ENCODE measurements around the gene PDC.

PDC gene

DNA sequence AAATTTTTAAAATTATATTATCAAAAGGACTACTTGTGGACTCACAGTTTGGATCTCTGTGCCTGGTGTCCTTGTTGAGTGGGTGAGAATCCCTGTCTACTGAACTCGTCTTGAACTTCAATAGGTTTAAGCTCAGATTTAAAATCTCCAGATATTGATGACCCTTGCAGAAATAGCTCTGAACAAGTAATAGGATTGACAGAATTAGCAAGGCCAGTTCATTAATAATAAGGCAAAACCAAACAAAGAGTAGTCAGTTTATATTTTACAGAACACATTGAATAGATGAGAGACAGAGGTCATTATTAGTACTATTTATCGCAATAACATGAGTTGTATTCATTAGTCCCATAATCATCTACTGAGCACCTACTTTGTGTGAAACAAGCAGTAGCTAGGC lies at the start of gene PDC:
PDC (minus strand) TSS at position 101 of the 400 bp plus-strand sequence. CDS start 11,655 bp downstream, outside the sequence.
- in situ Hi-C loops (cut with MboI; ENCODE audit: low pct_unique_long_range_greater_than_20kb, low sequenced_read_pairs, unreplicated experiment), result no loop called here
- no peak for TF ChIP-seq CTCF (IDR thresholded peaks at IDR 0.05; ENCODE audit: extremely low read depth, insufficient read depth, missing control alignments)
- DNase-seq (ENCODE audit: low spot score), result no peak

GRCh38 chr1:186503190-186503589 lies 42.3 kb upstream of the PDC start:
- in situ Hi-C loops (cut with MboI; ENCODE audit: low pct_unique_long_range_greater_than_20kb, low sequenced_read_pairs, unreplicated experiment), result no loop called here
- no peak for DNase-seq (ENCODE audit: low spot score)

DNA sequence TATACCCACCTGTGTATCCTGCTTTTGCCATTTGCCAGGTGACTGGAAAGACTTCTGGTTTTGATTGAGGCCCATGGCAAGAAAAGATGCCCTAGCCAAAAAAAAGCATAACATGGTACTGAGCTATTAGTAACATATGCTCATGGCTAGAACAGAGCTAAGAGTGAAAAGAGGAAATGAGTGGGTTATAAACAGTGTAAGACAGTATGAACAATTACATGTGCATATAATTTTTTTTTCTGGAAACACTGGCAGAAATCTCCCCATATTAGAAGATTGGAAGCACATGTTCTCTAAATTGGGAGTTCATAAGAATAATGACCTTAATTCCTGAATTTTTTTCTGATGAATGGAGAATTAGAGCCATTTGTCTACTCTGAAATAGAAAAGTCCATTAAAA lies 41.2 kb upstream of the PDC start:
- TF ChIP-seq CTCF (IDR thresholded peaks at IDR 0.05; ENCODE audit: extremely low read depth, insufficient read depth, missing control alignments), result no peak
- in situ Hi-C loops (cut with MboI; ENCODE audit: low pct_unique_long_range_greater_than_20kb, low sequenced_read_pairs, unreplicated experiment), result no loop called here
- DNase-seq (ENCODE audit: low spot score), result no peak

More at GRCh38 chr1:186503190-186503589, 42.3 kb upstream of the PDC start:
- no peak for TF ChIP-seq CTCF (IDR thresholded peaks at IDR 0.05; ENCODE audit: extremely low read depth, insufficient read depth, missing control alignments)

DNA sequence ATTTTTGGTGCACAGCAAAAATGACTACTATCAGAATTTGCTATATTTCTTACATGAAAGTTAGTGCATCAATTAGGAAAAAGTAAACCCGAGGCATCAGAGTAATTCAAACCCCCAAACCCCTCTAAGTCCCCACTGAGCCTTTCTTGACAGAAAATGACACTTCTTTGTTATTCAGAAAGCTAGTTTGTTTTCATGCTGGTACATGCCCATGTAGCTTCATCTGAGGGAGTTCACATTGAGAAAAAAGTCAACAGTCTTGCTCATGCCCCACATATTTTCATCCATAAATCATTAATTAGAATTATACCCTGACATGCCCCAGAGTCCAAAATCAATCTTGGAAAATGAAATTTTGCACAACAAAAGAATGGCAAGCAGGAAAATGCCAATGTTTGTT lies 39.9 kb upstream of the PDC start:
- in situ Hi-C loops (cut with MboI; ENCODE audit: low pct_unique_long_range_greater_than_20kb, low sequenced_read_pairs, unreplicated experiment), result no loop called here
- TF ChIP-seq CTCF (IDR thresholded peaks at IDR 0.05; ENCODE audit: extremely low read depth, insufficient read depth, missing control alignments), result no peak
- no peak for DNase-seq (ENCODE audit: low spot score)

DNA sequence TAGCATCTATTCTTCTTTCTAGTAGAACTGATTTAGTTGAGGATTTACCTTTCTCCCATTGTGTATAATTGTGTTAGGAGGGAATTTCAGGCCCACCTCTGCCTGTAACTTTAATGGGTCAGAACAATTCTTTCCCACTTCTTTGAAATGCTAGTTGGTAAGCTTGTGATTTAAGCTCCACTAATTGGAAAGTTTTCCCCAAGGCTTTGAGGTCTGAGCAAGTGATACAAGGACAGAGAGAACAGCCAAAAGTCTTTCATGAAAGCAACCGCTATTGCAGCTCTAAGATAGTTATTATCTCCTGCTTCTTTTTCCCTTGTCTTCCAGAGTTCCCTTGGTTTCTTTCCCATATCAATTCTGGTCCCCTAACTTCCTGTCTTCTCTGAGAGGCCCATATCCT lies 38.7 kb upstream of the PDC start:
- in situ Hi-C loops (cut with MboI; ENCODE audit: low pct_unique_long_range_greater_than_20kb, low sequenced_read_pairs, unreplicated experiment), result loop anchor here (25.0 kb wide), 1 partner anchor 488 kb away; no protein-coding TSS in a partner anchor
- TF ChIP-seq CTCF (IDR thresholded peaks at IDR 0.05; ENCODE audit: extremely low read depth, insufficient read depth, missing control alignments), result no peak

DNA sequence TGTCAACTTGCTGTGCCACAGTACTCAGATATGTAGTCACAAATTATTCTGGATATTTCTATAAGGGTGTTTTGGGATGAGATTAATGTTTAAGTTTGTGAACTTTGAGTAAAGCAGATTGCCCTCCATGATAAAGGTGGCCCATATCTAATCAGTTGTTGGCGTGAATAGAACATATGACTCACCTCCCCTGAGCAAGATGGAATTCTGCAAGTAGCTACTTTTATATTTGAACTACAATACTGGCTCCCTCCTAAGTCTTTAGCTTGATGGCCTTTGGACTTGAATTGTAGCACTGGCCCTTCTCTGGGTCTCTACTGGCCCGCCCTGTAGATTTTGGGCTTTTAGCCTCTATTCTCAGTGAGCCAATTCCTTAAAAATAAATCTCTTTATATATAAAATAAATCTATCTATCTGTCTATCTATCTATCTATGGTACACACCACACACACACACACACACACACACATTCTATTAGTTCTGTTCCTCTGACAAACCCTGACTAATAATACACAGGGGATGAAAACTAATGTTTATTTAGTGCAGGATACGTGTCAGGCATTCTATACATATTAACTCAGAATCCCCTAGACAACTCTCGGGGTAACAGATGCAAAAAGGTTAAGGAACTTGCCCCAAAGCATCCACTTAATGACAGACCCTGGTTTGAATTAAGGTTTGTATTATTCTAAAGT lies 37.9 kb upstream of the PDC start:
- no peak for TF ChIP-seq CTCF (IDR thresholded peaks at IDR 0.05; ENCODE audit: extremely low read depth, insufficient read depth, missing control alignments)
- DNase-seq (ENCODE audit: low spot score), result no peak
- in situ Hi-C loops (cut with MboI; ENCODE audit: low pct_unique_long_range_greater_than_20kb, low sequenced_read_pairs, unreplicated experiment), result loop anchor here (25.0 kb wide), 1 partner anchor 488 kb away; no protein-coding TSS in a partner anchor

More for the DNA sequence above, 38.7 kb upstream of the PDC start:
- DNase-seq (ENCODE audit: low spot score), result no peak

All from GM13977 (cell line).